ENCODE results near the gene TEX50.
"Not testable (repeated sequence)": the region's sequence is repeated elsewhere in the genome, so short reads cannot be mapped to it uniquely, and the experiment has no call there.

The TEX50 gene, protein sequence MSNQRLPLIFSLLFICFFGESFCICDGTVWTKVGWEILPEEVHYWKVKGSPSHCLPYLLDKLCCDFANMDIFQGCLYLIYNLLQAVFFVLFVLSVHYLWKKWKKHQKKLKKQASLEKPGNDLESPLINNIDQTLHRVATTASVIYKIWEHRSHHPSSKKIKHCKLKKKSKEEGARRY

DNA sequence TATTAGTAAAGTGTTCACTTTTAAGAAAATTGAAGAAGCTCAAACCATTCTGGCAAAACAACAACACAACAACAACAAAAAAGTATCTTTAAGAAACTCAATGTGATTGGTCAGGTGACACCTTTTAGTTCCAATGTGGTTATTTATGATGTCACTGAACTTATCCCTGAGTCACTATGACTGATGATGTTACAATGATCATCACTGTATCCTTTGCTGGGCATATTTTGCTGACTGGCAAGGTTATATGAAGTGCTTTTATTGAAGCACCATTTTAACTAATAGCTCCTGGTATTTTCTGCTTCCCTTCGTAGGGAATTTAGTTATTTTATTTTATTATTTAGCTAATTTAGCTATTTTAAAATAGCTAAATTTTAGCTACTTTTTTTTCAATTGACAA lies at the start of gene TEX50:
TSS of gene TEX50 (plus strand) at position 223 of the 400 bp plus-strand sequence. CDS start 184 bp downstream, outside the sequence.
- DNase-seq (ENCODE audit: low spot score): no peak

- no peak for DNase-seq (ENCODE audit: low spot score)
These were observed 44.6 kb upstream of the TEX50 start for GRCh38 chr1:173590557-173590956.

GRCh38 chr1:173591138-173591537 lies 44.0 kb upstream of the TEX50 start:
- DNase-seq (ENCODE audit: low spot score): not testable (repeated sequence)

GRCh38 chr1:173596097-173596825 lies 38.9 kb upstream of the TEX50 start:
- DNase-seq (ENCODE audit: low spot score): no peak

- DNase-seq (ENCODE audit: low spot score): no peak
These were observed 33.5 kb upstream of the TEX50 start for GRCh38 chr1:173601588-173601987.

GRCh38 chr1:173603056-173603591 lies 32.0 kb upstream of the TEX50 start, which contains the start of gene SLC9C2:
TSS of gene SLC9C2 (minus strand) at chr1:173603072. CDS start at chr1:173601776, 1,296 bp downstream.
- no peak for DNase-seq (ENCODE audit: low spot score)

- no peak for DNase-seq (ENCODE audit: low spot score)
These were observed 26.5 kb upstream of the TEX50 start for GRCh38 chr1:173608503-173609216.

DNA sequence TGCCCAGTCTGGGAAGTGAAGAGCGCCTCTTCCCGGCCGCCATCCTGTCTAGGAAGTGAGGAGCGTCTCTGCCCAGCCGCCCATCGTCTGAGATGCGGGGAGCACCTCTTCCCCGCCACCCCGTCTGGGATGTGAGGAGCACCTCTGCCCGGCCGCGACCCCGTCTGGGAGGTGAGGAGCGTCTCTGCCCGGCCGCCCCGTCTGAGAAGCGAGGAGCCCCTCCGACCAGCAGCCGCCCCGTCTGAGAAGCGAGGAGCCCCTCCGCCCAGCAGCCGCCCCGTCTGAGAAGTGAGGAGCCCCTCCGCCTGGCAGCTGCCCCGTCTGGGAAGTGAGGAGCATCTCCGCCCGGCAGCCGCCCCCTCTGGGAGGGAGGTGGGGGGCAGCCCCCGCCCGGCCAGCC lies 22.1 kb upstream of the TEX50 start:
- DNase-seq (ENCODE audit: low spot score): not testable (repeated sequence)

DNA sequence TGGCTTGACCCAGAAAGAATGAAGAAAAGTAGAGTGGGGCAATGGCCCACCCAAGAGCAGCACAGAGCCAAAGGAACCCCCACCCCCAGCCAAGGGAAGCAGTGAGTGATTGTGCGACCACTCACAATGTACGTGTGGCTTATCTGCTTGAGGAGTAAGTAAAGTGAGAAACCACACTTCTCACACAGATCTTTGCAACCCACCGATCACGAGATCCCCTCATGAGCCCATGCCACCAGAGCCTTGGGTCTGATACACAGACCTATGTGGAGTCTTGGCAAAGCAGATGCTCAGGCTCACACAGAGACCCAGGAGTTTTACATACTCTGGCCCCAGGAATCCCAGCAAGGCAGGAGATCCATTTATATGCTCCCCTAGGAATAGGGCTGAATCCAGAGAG lies 18.3 kb upstream of the TEX50 start:
- no peak for DNase-seq (ENCODE audit: low spot score)

GRCh38 chr1:173627269-173627668 lies 7.9 kb upstream of the TEX50 start:
- DNase-seq (ENCODE audit: low spot score): no peak

DNA sequence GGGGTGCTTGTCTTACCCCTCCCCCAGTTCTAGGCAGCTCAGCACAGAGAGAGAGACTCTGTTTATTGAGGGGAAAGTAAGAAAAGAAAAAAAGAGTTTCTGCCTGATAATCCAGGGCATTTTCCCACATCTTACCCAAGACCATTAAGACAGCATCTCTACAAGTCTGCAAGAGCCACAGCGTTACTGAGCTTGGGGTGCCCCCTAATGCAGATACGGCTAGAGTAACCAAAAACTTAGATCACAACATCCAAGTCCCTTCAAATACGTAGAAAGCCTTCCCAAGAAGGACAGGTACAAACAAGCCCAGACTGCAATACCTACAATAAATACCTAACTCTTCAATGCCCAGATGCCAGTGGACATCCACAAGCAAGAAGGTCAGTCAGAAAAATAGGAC lies 6.2 kb upstream of the TEX50 start:
- DNase-seq (ENCODE audit: low spot score): no peak

DNA sequence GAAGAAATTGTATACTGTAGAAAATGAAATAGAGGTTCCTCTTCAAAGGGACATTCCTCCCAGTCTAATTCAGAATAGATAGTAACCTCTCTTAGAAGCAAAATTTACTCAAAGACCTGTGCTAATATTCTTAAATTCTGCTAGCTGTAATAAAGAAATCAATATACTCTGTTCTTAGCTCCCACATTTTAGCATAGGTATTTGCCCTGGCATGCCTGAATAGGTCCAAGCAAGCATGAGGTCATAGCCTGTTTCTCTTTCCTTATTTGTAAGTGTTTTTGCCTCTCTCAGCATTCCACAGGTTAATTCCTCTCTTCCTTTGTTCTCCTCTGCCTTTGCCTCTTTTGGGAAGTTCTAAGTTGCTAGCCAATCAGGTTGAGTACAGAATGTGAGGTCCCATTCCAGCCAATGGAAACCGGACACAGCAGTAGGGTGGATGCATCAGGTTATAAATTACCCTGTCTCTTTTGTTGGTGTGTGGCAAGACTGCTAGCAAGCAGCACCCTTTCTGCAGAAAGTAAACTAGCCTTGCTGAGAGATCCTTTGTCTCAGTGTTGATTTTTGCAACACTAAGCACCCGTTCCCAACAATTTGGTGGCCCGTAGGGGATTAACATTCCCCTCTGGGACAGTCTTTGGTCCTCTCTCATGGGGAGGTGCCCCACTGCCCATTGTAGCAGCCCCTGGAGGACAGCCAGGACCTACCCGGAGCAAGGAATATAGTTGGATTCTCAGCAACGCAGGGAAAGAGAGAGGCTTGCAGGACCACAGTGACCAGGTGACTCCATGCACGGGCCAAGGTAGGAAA lies 2.3 kb downstream of the TEX50 start:
- not testable (repeated sequence) for DNase-seq (ENCODE audit: low spot score)

- no peak for DNase-seq (ENCODE audit: low spot score)
These were observed 3.2 kb downstream of the TEX50 start for GRCh38 chr1:173638043-173639021.

GRCh38 chr1:173639102-173639501 lies 4.0 kb downstream of the TEX50 start:
- DNase-seq (ENCODE audit: low spot score): no peak

DNA sequence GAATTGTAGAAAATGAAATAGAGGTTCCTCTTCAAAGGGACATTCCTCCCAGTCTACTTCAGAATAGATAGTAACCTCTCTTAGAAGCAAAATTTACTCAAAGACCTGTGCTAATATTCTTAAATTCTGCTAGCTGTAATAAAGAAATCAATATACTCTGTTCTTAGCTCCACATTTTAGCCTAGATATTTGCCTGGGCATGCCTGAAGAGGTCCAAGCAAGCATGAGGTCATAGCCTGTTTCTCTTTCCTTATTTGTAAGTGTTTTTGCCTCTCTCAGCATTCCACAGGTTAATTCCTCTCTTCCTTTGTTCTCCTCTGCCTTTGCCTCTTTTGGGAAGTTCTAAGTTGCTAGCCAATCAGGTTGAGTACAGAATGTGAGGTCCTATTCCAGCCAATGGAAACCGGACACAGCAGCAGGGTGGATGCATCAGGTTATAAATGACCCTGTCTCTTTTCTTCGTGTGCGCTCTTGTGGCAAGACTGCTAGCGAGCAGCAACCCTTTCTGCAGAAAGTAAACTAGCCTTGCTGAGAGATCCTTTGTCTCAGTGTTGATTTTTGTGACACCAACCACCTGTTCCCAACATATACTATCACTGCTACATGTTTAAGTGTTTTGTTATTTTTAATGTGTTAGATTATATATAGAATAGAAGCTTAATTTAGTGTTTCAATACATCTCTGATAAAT lies 7.5 kb downstream of the TEX50 start:
- DNase-seq (ENCODE audit: low spot score): not testable (repeated sequence)

DNA sequence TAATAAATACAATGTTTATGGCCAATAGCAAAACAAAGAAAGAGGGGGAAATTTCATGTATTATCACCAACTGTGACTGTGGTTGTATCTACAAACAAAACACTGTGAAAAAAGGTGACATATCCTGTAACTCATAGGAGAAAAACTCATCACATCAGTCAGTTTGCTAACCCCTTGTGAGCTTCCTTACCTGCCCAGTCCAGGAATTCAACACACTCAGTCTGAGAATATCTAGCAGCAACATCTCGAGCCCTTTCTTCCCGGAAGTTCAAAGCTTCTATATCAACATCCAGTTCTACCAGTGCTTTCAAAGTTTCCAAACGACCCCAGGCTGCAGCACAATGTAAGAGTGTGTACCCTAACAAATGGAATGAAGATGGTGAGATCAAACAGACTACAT lies 11.5 kb downstream of the TEX50 start:
- DNase-seq (ENCODE audit: low spot score): no peak

- DNase-seq (ENCODE audit: low spot score): no peak
These were observed 13.9 kb downstream of the TEX50 start for GRCh38 chr1:173648880-173649605.

- DNase-seq (ENCODE audit: low spot score): no peak
These were observed 25.2 kb downstream of the TEX50 start for GRCh38 chr1:173660306-173660705.

DNA sequence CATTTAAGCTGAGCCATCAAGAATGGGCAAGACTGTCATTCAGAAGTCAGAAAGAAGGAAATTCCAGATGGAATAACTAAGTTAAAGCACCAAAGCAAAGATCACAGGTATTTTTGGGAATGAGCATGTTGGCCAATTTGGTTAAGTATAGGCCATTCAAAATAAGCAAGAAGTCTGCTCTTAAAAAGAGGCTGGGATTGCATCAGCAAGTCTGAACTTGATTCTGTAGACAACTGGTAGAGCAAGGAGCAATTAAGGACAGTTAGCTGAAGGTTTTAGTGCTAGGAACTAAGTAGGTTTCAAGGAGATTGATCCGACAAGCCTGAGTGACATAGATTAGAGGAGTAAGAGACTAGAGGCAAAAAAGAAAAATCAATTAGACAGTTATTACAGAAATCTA lies 26.1 kb downstream of the TEX50 start:
- DNase-seq (ENCODE audit: low spot score): no peak
